Cardiac muscle cell (in vitro differentiated cells and primary cell): ENCODE results near the gene MRPS31. TPM values are rescaled to one million over a fixed set of nuclear protein-coding genes. Genes with fewer than 3 reads are reported as not detected.

Source experiments
- DNase-seq, 2 donors: peaks; one replicate each; pipeline versions ENCODE4 v3.0.0 to v3.0.0-alpha.2; 2010 to 2017; ENCODE audit warnings: low read depth in 1 of 2, low spot score in 1 of 2
- H3K27ac ChIP-seq: fragments of 200-600 bp; sonication (generic); 2 replicates; pipeline ENCODE4 v1.5.1; 2016
- H3K27me3 ChIP-seq: fragments of 200-600 bp; sonication (generic); 2 replicates; pipeline ENCODE4 v1.6.0; 2016; ENCODE audit warnings: control low read depth
- H3K36me3 ChIP-seq: fragments of 200-600 bp; sonication (generic); 2 replicates; pipeline ENCODE4 v1.5.1; 2016; ENCODE audit warnings: control low read depth
- H3K4me1 ChIP-seq: fragments of 200-600 bp; sonication (generic); 2 replicates; pipeline ENCODE4 v1.8.1; 2017; ENCODE audit warnings: low read depth, mild to moderate bottlenecking, mixed run types
- H3K4me3 ChIP-seq: fragments of 200-600 bp; sonication (generic); 2 replicates; pipeline ENCODE4 v1.5.1; 2016; ENCODE audit warnings: mild to moderate bottlenecking
- H3K9me3 ChIP-seq: fragments of 200-600 bp; sonication (generic); 2 replicates; pipeline ENCODE4 v1.5.1; 2017; ENCODE audit warnings: low read depth, mild to moderate bottlenecking, control low read depth
- polyA plus RNA-seq: library from polyadenylated mRNA; unstranded; fragments of >200 nt; fragmentation: Nextera tagmentation; extraction: Ambion mirVana; gene quantifications from 2 replicates; pipeline ENCODE4 v1.2.1, GENCODE V29; 2016
- total RNA-seq: library from RNA; depleted of rRNA; stranded (reverse); fragments of >200 nt; gene quantifications from 2 replicates; pipeline ENCODE4 v1.2.3, GENCODE V29; 2016
- TF ChIP-seq, protein P1 (sequence below): IDR thresholded peaks from 2 replicates; pipeline ENCODE4 v1.5.1; 2012; ENCODE audit warnings: low read depth, mild to moderate bottlenecking, low read length

MRPS31 gene
- total and polyA plus RNA-seq, 2 experiments from 2014 or later = 36.3 to 39.2 TPM

DNA sequence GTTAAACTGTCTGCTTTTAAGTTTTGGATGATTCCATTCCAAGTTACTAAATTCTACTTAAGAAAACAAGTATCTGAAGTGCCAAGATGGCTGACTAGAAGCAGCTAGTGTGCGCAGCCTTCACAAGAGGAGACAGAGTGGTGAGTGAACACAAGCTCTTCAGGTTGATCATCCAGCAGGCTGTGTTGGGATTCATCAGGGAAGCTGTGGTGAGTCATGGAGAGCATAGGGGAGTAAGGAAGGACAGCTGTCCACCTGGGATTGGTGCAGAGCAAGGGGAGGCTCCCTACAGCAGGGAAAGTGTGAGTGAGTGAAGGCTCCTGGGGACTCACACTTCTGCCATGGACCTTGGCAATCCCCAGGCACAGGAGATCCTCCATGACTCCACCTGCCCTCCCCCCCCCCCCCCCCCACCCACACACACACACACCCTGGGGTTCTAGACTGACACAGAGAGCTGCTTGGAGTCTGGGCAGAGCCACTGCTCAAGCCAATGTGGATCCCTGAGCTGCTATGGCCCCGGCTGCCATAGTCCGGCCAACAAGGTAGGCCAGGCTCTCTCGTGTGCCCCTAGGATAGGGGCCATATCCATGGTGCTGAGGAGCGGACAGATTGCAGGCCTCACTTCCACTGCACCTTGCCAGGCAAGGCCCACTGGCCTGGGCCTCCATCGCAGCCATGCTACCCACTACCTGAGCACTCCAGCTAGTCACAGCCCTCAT, 41.9 kb upstream of the MRPS31 start:
- H3K4me3 ChIP-seq = no peak overlapping the region
- no peaks in the 10 kb centered on the region for H3K4me1 ChIP-seq
- peak in 1 of 2 donors; percentile 8 for DNase-seq
- H3K36me3 ChIP-seq = peaks cover 8% of the 10 kb centered on the region
- TF ChIP-seq, protein P1, sequence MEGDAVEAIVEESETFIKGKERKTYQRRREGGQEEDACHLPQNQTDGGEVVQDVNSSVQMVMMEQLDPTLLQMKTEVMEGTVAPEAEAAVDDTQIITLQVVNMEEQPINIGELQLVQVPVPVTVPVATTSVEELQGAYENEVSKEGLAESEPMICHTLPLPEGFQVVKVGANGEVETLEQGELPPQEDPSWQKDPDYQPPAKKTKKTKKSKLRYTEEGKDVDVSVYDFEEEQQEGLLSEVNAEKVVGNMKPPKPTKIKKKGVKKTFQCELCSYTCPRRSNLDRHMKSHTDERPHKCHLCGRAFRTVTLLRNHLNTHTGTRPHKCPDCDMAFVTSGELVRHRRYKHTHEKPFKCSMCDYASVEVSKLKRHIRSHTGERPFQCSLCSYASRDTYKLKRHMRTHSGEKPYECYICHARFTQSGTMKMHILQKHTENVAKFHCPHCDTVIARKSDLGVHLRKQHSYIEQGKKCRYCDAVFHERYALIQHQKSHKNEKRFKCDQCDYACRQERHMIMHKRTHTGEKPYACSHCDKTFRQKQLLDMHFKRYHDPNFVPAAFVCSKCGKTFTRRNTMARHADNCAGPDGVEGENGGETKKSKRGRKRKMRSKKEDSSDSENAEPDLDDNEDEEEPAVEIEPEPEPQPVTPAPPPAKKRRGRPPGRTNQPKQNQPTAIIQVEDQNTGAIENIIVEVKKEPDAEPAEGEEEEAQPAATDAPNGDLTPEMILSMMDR = no peak
- H3K27ac ChIP-seq = no peak overlapping the region
- H3K27me3 ChIP-seq = no peaks in the 10 kb centered on the region
- no peaks in the 10 kb centered on the region for H3K9me3 ChIP-seq

DNA sequence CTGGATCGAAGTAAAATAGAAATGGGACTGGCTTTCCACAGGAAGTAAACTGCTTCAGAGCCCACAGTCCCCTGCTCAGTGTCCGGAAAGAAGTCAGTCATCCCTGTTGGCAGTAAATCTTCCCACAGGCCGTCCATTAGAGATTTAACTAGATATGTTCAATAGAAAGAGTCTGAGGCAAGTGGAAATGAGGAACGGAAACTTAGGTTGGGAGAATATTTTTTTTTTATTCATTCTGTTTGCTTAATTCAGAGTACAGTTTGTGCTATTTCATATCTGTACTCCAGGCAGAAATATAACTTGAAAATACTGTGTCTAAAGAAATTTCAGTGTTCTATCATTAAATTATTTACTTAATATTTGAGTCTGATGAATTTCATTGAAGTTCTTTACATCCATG, 41.1 kb upstream of the MRPS31 start:
- DNase-seq = no peak
- Histone ChIP-seq H3K4me3 (no peak overlapping the region), H3K4me1 (no peaks in the 10 kb centered on the region), H3K27me3 (no peaks in the 10 kb centered on the region), H3K27ac (no peak overlapping the region), H3K9me3 (no peaks in the 10 kb centered on the region), H3K36me3 (peaks cover 16% of the 10 kb centered on the region)
- TF ChIP-seq, protein P1 = no peak

DNA sequence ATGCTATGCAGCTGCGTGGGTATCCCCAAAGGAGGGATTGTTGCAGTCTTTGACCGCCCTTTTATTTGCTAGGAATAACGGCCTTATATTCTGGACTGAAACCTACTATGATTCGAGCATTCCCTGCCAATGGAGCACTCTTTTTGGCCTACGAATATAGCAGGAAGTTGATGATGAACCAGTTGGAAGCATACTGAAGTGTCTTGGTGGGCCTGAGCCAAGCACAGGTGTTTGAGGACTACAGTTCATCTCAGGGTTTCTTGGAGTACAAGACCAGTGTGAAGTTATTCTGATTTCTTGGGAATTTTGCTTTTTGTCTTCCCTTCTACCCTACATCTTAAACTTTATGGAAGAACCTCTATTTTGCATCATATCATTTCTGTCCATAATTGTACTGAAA, 38.5 kb upstream of the MRPS31 start:
- H3K4me3 ChIP-seq = no peak overlapping the region
- no peaks in the 10 kb centered on the region for H3K9me3 ChIP-seq
- H3K27me3 ChIP-seq = no peaks in the 10 kb centered on the region
- H3K36me3 ChIP-seq = peaks cover 31% of the 10 kb centered on the region
- TF ChIP-seq, protein P1 = no peak
- no peak overlapping the region for H3K27ac ChIP-seq
- no peak for DNase-seq
- H3K4me1 ChIP-seq = no peaks in the 10 kb centered on the region

GRCh38 chr13:40806241-40806640, 35.3 kb upstream of the MRPS31 start:
- no peak overlapping the region for H3K4me3 ChIP-seq
- peaks cover 34% of the 10 kb centered on the region for H3K36me3 ChIP-seq
- H3K27me3 ChIP-seq = no peaks in the 10 kb centered on the region
- TF ChIP-seq, protein P1 = no peak
- no peaks in the 10 kb centered on the region for H3K4me1 ChIP-seq
- no peak for DNase-seq
- no peak overlapping the region for H3K27ac ChIP-seq
- no peaks in the 10 kb centered on the region for H3K9me3 ChIP-seq

DNA sequence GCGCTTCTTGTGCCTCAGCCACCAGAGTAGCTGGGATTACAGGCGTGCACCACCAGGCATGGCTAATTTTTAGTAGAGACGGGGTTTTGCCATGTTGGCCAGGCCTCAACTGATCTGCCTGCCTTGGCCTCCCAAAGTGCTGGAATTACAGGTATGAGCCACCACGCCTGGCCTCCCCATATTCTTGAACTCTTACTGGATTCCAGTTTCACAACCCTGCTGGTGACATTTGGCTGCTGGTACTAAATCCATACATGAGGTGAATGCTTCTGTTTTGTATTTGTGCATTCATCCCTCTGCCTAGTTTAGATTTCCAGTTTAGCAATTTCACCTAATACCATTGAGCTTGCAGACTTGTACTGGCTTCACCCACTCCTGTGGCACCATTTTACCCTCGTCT, 32.3 kb upstream of the MRPS31 start:
- DNase-seq = no peak
- Histone ChIP-seq H3K27me3 (no peaks in the 10 kb centered on the region), H3K4me3 (no peak overlapping the region), H3K9me3 (no peaks in the 10 kb centered on the region), H3K4me1 (no peaks in the 10 kb centered on the region), H3K27ac (no peak overlapping the region), H3K36me3 (peaks cover 34% of the 10 kb centered on the region)
- TF ChIP-seq, protein P1 = no peak
